ENCODE results near the gene MOB3A. TPM values are rescaled to one million over a fixed set of nuclear protein-coding genes. Genes with fewer than 3 reads are reported as not detected.

Gene MOB3A
- total RNA-seq, 2 donors from 2014 or later = 37.8 to 50.9 TPM

DNA sequence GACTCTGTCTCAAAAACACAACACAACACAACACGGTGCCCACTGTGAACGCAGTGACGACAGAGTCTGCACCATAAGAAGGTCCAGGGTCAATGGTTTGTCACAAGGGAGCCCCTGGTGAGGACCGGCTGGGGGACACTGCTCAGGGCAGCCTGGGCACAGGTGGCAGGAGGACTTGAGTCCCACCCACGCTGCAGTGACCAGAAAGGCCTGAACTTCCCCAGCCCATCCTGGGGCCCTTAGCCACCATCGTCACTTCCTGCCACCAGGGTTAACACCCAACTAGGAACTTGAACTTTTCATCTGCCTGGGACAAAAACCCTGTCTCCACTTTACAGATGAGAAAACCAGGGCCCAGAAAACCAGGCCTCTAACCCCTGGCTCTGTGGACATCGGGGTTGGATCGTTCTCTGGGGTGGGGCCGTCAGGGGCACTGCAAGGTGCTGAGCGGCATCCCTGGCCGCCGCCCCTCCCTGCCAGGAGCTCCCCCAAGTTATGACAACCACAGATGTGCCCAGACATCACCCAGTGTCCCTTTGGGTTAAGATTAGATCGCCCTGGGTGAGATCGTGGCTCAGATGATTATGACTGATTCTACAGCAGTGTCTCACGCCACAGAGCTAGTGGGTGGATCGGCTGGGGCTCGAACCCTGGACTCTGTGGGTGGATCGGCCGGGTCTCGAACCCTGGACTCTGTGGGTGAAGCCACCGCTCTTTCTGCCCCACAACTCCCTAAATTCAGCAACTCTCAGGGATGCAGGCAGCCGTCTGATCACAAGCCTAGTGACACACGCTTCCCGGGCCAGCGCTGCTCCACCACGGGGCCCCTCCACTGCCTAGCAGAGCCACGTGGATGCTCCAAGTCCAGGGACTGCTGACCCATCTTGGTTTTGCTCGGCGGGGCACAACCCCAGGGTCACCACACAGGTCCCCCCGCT lies 14.0 kb downstream of the MOB3A start:
- peaks cover 38% of the 10 kb centered on the region for H3K36me3 ChIP-seq
- H3K4me3 ChIP-seq = no peak overlapping the region
- peaks cover 3 to 6% of the 10 kb centered on the region in 2 donors for H3K4me1 ChIP-seq (ENCODE audit: control insufficient read depth in 1 of 2, low read depth in 2 of 2)
- TF ChIP-seq CTCF (IDR thresholded peaks at IDR 0.05) = no peak
- no peak overlapping the region for H3K27ac ChIP-seq
- H3K9me3 ChIP-seq = no peaks in the 10 kb centered on the region
- DNase-seq (ENCODE audit: low spot score) (no peak), ATAC-seq (ENCODE audit: insufficient number of reproducible peaks, low FRiP score, low read depth) (no peak)
- no peaks in the 10 kb centered on the region for H3K27me3 ChIP-seq (replicated peaks; ENCODE audit: insufficient read depth)

DNA sequence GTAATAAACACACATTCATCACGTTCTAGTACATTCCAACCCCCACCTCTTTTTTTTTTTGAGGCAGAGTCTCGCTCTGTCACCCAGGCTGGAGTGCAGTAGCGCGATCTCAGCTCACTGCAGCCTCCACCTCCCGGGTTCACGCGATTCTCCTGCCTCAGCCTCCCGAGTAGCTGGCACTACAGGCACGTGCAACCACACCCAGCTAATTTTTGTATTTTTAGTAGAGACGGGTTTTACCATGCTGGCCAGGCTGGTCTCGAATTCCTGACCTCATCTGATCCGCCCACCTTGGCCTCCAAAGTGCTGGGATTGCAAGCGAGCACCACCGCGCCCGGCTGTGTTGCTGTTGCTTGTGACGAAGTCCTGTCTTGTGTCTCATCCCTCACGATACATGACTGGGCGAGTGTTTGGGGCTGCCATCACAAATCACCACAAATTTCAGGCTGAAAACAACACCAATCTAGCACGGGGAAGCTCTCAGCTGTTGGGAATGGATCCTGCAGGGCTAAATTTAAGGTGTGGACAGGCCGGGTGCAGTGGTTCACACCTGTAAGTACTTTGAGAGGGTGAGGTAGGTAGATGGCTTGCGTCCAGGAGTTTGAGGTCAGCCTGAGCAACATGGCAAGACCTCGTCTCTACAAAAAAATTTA lies 15.7 kb downstream of the MOB3A start:
- H3K9me3 ChIP-seq = no peaks in the 10 kb centered on the region
- no peak for TF ChIP-seq CTCF (IDR thresholded peaks at IDR 0.05)
- no peaks in the 10 kb centered on the region for H3K27me3 ChIP-seq (replicated peaks; ENCODE audit: insufficient read depth)
- no peak overlapping the region for H3K27ac ChIP-seq
- no peak for ATAC-seq (ENCODE audit: insufficient number of reproducible peaks, low FRiP score, low read depth)
- peaks cover 0 to under 1% of the 10 kb centered on the region in 2 donors for H3K4me1 ChIP-seq (ENCODE audit: control insufficient read depth in 1 of 2, low read depth in 2 of 2)
- H3K36me3 ChIP-seq = peaks cover 53% of the 10 kb centered on the region
- no peak for DNase-seq (ENCODE audit: low spot score)
- no peak overlapping the region for H3K4me3 ChIP-seq

DNA sequence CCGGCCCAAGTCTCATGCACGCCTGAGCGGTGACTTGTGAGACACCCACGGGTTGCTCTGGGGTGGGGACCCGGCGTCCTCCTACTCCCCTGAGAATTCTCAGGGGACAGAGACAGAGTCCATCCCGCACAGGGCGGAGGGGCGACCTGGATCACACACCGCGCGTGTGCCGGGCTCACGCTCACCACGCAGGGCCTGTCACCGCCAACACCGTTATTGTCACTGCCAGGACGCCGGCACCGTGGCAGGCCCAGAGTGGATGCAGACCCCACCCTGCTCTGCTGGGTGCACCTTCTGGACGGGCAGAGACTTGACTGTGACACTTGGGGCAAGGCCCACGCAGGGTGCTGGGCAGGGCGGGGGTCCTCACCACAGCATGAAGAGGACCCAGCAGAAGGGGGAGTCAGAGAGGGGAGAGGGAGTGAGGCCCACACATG lies 16.2 kb downstream of the MOB3A start:
- Histone ChIP-seq H3K36me3 (peaks cover 55% of the 10 kb centered on the region), H3K9me3 (no peaks in the 10 kb centered on the region), H3K27me3 (replicated peaks; ENCODE audit: insufficient read depth) (no peaks in the 10 kb centered on the region), H3K27ac (no peak overlapping the region), H3K4me1 (ENCODE audit: control insufficient read depth in 1 of 2, low read depth in 2 of 2) (no peaks in the 10 kb centered on the region), H3K4me3 (no peak overlapping the region)
- DNase-seq (ENCODE audit: low spot score) = no peak
- no peak for ATAC-seq (ENCODE audit: insufficient number of reproducible peaks, low FRiP score, low read depth)
- no peak for TF ChIP-seq CTCF (IDR thresholded peaks at IDR 0.05)

DNA sequence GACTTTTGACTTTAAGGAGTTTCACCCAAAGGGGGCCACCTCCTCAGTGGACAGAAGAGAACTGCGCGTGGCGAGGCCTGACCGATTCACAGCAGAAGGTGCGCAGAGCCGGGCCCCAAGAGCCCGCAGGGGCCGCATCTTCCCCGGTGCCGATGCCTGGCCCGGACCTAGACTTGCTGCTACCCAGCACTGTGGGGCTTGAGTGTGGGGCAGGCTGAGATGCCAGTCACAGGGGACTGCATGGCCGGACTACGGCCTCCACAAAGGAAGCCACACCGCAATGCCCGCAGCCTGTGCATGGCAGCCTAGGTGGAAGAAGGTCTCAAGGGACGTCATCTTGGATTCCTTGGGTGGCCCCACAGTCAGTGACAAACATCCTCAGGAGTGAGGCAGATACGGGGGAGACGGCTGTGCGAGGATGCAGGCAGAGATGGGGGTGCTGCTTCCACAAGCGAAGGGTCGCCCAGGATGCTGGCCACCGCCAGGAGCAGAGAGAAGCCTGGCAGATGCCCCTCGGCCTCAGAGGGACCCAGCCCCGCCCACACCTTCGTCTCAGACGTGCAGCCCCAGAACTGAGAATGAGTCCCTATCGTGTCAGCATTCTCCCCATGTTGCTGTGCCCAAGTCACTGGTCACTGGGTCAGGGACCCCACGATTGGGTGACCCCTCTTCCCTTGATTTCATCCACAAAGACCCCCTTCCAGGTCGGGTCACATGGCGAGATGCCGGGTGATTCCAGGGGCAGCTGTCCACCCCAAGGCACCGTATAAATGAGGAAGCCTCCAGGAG lies 16.9 kb downstream of the MOB3A start:
- DNase-seq (ENCODE audit: low spot score) (no peak), ATAC-seq (ENCODE audit: insufficient number of reproducible peaks, low FRiP score, low read depth) (no peak)
- H3K4me3 ChIP-seq = no peak overlapping the region
- no peak for TF ChIP-seq CTCF (IDR thresholded peaks at IDR 0.05)
- no peak overlapping the region for H3K27ac ChIP-seq
- peaks cover 54% of the 10 kb centered on the region for H3K36me3 ChIP-seq
- H3K9me3 ChIP-seq = no peaks in the 10 kb centered on the region
- no peaks in the 10 kb centered on the region for H3K27me3 ChIP-seq (replicated peaks; ENCODE audit: insufficient read depth)
- no peaks in the 10 kb centered on the region for H3K4me1 ChIP-seq (ENCODE audit: control insufficient read depth in 1 of 2, low read depth in 2 of 2)
